Activated CD4-positive, alpha-beta T cell treated with anti-CD3 and anti-CD28 coated beads, Interleukin-10, Interleukin-2, amounts not matched to agents 100 ng/mL and 50 ng/mL, durations not matched to agents 16 hours and 8 hours (primary cell): ENCODE measurements around the gene CAP2.

ENCODE experiments used
- DNase-seq: peaks from one replicate; pipeline ENCODE4 v3.0.0-alpha.2; 2020

The CAP2 gene

DNA sequence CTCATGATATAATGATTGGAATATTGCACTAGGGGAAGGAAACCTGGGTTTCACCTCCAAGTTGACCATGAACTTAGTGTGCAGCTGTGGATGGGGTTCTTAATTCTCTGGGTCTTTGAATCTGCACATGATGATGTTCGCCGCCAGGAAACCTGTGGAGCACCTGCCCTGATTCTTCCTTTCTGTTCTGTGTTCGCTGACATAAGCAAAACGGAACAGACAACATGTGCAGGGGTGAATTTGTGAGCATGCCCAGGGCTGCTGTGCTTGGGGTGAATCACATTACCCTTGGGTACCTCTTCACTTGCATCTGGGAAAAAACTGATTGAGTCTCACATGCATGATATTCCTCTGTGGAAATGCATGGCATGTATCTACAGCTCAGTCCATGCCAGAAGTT, 48.8 kb downstream of the CAP2 start:
- no peak for DNase-seq

GRCh38 chr6:17446713-17447112, 53.3 kb downstream of the CAP2 start:
- no peak for DNase-seq

DNA sequence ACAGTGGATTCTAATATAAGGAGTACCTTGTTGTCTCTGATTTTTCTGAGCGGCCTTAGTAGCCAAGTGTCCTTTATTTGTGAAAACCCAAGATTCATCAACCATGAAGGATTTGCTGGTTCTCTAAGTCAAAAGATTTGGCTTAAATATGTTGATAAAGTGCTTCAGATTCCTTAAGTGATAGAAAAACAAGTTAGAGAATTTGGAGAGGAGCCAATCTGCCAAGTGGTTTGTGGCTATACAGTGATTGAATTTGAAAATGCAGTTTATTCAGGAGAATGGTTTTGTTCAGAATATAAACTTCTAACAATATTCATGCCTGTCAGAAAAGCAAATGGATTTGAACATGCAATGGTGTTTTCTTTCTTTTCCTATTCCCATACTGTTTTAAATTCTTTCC, 54.8 kb downstream of the CAP2 start:
- no peak for DNase-seq

DNA sequence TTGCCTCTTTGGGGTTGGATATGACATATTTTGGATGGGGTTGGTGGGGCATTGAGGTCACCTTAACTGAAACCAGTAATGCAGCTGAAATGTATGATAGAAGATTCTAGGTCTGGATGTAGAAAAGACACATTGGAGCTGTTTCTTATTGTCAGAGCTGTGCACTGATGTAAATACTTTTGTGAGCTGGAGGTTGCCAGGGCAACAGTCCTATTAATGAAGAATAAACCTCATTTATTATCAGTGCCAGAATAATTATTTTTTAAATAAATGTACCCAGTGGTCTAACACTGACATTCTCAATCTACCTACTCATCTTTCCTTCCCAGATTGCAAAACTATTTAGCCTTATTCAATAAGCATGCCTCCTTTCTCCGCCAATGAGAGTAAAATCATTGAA, 57.0 kb downstream of the CAP2 start:
- DNase-seq, result no peak

GRCh38 chr6:17450832-17451231, 57.4 kb downstream of the CAP2 start:
- no peak for DNase-seq

DNA sequence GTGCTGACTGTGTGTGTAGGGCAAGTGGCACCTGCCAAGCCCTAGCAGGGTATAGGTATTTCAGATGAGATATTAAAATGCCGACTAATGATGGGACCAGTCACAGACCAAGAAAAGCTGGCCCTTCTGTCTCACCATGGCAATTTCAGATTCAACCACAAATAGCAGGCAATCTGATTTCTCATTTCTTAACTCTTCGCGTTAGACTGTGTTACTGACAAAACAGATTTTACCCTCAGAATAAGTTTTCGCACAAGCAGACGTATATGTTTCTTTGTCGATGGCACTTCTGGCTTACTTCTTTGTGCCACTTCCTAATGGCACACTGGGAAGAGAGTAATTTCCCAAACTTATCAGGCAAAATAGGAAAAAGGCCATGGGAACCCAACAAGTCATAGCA, 58.7 kb downstream of the CAP2 start:
- DNase-seq, result no peak

DNA sequence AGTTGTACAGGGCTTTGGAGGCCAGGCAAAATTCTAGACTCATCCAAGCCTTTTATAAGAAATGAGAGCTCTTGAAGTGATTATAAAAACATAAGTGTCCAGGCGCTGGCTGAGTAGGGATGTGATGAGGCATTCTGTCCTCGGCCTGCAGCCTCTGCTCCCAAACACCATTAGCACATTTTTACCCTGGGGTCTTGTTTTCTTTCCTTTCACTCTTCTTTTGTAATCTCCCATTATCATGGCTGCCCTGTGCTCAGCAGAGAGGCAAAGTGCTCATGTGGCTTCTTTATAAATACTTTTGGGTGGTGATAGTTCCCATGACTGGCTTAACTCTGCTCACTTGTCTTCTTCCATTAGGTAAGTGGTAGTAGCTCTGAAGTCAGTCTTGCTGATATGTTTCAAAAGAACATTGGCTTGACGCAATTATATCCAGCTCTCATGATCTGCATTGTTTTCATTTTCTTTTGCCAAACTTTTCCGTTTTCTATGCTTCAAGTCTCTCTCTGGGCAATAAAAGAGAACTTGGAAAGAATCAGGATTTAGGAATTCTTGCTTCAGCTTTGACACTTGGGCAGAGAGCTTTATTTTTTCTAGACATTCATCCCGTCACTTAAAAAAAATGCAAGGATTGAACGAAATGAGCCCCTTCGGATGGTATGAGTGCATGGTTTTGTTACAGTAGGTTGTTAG, 61.1 kb downstream of the CAP2 start:
- DNase-seq, result no peak

GRCh38 chr6:17455919-17456318, 62.5 kb downstream of the CAP2 start:
- DNase-seq, result no peak

DNA sequence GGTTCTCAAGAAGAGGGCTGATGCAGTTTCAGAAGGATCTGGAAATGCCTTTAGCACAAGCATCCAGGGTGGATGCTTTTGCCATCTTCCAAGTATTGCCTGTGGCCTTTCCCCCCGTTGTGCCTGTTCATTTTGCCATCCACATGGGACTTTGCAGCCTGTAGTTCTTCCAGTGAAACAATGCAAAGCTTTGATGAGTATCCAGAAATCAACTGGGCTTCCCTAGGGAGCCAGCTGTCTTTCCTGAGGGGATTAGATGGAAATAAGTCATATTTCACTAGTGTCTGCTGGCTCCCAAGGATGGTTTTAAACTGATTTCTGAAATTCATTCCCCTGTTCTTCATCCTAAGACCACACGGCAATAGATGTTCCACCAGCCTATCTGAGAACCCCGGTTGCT, 63.3 kb downstream of the CAP2 start:
- no peak for DNase-seq

- DNase-seq, result no peak
Observed at GRCh38 chr6:17457405-17457804, 64.0 kb downstream of the CAP2 start.

GRCh38 chr6:17457956-17458355, 64.6 kb downstream of the CAP2 start:
- DNase-seq, result no peak

DNA sequence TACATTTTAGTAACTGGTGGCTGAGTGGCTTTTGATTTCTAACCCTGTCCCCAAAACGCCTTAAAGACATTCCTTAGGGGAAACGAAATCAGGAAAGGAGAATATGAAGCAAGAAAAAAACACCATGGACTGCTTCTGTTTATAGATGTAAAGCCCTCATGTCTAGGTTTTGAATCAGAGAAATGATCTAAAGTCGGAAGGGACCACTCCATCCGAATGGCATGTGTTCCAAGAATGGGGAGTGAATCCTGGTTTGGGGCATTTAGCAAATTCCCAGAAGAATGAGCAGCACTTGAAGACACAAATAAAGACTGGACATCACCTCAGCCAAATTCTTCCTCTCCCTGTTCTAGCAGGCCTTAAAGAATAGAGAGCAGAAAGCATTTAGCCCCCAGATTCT, 65.6 kb downstream of the CAP2 start:
- no peak for DNase-seq

DNA sequence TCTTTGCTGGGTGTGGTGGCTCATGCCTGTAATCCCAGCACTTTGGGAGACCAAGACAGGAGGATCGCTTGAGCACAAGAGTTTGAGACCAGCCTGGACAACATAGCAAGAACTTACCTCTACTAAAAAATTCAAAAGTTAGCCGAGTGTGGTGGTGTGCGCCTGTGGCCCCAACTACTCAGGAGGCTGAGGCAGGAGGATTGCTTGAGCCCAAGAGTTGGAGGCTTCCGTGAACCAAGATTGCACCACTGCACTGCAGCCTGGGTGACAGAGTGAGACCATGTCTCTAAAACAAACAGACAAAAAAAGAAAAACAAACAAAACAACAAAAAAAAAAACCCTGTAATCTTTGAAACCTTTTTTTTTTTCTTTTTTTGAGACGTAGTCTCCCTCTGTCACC, 67.5 kb downstream of the CAP2 start:
- no peak for DNase-seq

DNA sequence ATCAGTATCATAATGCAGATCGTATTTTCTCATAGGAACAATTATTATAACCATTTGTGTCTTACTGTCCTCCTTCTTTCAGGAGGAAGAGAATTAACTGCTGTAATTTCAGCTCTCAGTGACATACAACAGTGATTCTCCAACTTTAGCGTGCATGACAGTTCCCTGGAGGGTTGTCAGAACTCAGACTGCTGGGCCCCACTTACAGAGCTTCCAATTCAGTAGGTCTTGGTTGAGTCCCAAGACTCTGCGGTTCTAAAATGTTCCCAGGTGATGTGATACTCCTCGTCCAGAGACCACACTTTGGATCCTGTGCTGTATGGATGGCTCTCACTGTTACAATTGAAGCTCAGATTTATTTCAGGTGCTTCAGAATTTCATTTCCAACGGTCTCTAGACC, 72.8 kb downstream of the CAP2 start:
- DNase-seq, result no peak

- DNase-seq, result no peak
Observed at GRCh38 chr6:17466707-17467106, 73.3 kb downstream of the CAP2 start.

DNA sequence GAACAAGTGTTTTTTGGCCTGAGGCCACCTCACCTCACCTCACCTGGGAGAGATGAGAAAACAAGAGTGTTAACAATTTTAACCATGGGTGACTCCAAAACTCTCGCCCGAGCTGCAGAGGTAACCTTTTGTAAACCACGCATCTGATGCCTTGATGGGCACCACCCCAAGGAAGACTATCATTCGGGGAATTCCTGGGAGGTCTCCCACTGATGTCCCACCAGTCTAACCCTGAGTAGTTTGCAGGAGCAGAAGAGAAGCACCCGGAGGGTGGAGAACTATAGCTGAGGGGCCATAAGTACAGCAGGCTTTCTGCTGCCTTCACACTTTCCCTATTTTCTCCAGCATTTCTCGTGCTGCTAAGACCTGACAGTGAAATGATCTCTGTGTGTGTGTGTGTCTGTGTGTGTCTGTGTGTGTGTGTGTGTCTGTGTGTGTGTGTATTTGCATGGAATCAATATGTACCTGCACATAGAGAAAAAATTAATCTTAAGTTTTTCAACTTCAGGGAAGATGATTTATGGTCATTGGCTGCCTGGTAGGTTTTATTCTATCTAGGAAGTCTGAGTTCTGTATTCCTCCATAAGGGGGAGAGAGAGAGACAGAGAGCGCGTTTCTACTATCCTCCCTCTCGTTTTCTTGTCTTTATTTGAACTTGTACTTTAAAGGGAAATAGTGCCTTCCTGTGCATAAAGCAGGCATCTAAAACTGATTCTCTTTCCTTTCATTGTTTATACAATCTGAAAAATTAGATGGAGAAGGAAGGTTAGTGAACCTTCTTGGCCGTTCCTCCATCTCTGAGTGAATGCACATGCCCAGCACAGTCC, 75.8 kb downstream of the CAP2 start:
- no peak for DNase-seq

DNA sequence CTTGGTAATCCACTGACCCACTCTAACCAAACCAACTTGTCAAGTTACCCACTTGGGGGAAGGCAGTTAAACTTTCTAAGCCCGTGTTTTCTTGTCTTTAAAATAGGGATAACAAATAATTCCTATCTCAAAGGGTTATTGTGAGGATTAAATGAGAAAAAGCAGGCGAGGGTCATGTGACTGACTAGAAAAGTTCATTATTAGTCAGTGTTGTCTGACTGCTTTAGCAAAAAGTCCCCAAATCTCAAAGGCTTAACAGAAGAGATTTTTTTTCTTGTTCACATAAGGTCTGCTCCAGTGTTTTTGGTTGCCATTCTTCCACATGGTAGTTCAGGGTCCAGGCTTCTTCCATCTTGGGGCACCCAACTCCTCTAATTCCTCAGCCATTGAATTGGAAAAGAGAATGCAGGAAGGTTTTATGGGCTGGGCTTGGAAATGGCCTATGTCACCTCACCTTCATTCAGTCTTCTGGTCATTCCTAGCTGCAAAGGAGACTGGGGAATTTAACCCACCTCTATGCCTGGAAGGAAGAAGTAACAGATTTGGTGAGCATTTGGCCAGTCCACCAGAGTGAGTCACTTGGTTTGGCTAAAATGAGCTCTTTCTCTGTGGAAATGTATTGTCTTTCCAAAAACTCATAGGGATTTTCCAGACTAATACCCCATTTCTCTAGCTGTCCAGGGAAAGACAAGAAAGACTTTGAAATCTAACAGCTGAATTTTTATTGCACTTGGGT, 77.0 kb downstream of the CAP2 start:
- DNase-seq, result no peak

DNA sequence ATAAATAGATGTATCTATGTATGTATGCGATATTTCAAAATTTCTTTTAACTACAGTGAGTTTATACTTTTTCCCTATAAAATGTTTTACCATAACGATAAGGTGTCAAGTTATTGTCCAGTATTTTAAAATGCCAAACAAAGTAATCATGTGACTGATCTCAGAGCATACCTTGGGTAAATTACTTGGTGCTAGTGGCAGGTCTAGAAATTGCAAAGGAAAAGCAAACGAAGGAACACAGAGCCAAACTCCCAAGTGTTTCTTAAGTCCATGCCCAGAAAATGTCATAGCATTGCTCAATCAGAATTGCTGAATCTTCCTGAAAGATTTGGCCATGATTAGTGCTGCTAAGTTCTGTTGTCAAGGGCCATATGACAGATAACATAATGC, 77.5 kb downstream of the CAP2 start:
- no peak for DNase-seq

DNA sequence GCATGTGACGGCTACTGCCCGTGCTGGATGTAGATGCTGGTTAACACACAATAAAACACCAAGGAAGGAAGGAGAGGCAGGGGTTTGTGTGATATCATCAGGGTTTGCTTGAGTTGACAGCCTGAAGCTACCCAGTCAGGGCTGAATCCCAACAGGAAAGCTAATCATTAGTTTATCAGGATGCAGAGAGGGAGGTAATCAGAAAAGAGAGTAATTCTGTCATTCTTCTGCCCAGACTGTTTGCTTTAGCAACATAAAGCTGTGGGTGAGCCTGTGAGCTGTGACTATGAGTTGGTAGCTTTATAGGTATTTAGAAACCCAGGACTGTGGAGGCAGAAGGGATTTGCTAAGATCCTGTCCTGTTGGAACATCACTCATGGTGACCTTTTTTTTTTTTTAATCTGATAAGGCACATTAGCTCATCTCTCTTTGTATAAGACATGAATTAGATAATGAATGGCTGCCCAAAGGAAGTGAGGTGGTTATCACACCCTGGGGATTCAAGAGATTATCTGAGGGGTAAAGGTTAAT, 79.3 kb downstream of the CAP2 start:
- DNase-seq, result no peak

GRCh38 chr6:17473554-17473953, 80.2 kb downstream of the CAP2 start:
- DNase-seq, result no peak

DNA sequence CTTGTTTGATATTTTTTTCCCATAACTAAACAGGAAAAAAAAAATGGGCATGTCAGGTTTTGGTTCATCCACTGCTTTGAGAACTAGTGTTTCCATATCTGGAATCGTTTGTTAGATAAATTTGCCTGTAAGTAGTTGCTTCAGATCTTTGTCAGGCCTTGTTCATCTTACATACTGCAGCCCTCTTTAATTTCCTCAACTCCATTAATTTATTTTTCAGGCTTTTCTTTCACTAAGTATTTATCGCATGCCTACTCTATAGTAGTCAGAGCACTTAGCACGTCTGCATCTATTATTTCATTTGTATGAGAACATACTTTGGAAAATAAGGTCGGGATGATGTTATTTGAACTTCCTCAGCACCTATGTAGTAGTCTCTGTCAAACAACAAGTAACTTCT, 80.9 kb downstream of the CAP2 start:
- no peak for DNase-seq

DNA sequence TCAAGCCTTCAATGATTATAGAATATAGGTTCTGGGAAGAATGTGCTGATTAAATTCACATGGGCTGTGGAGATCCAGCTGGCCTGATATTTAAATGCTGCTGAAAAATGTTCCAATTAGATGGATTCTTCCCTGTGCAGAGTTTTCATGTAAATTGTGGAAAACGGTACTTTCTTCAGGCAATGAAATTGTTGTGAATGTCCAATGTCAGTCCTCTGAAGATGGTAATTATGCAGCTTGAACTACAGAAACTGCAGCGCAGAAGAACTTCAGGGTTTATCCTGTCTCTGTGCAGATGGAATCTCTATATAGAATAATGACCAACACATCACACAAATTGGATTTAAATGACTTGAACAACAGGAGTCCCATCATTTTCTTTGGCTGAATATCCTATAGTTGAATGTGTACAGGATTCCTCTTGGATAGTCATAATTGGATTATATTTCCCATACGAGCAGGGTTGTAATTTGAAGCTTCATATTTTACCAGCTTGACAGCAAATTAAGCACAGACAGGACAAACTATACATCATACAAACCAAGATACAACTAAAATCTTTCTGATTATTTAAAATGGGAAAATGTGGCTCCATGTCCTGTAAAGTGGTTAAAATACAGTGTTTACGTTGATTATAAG, 82.3 kb downstream of the CAP2 start:
- DNase-seq, result no peak

DNA sequence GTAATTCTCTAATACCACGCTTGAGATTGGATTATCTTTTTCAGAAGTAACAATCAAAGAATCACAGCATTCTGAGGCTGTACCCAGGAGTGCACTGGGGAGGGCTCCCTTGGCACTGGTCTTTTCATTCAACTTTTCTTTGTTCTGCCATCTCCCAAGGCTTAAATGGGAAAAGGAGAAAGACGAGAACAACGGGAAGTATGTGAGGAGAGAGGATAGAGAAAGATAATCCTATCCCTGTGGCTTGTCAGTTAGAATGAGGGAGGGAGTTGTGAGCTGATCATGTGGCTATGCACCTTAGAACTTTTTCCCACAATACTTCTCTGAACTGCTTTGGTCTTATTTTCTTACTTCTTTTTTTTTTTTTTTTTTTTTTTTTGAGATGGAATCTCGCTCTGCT, 83.1 kb downstream of the CAP2 start:
- DNase-seq, result no peak
